CD4-positive, alpha-beta T cell treated with Interleukin-4 for 4 hours (primary cell): ENCODE results near the gene STIMATE.

Experiments used
- DNase-seq: peaks from one replicate; pipeline ENCODE4 v3.0.0-alpha.2; 2020

Gene STIMATE

GRCh38 chr3:52892625-52893311, 4.6 kb downstream of the STIMATE start:
- DNase-seq, result peak; percentile 46

DNA sequence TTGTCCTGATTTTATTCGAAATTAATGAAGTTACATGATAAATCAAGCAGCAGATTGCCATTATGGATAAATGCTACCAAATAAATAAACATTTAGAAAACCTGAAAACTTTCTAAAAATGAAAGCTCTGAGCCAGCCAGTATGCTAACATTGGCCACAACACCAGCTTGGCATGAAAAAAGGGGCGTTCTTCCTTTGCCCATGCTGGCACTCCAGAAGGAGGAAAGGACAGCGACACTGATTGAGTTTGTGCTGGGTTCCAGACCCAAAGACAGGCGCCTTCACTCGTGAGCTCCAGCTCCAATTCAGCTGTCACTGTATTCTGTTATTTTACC, 5.1 kb downstream of the STIMATE start:
- DNase-seq, result no peak

DNA sequence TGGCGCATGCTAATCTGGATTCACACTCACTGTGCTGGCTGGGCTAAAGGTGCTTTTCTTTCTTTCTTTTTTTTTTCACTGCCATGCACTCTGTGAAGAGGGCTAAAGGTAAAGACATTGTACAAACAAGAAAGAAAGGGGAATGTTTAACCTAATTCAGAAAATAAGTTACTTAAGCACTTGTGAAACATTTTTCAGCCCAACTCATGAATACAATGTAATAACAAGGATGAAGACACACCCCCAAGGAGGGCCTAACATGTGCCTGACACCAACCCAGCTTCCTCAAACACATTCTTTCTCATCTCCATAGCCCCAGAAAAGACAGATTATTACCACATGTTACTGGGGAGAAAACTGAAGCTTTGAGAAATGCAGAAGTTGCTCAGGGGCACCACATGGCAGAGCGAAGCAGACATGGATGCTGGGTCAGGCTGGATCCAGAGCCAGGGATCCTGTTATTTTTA, 5.7 kb downstream of the STIMATE start:
- DNase-seq, result peak; percentile 17

- DNase-seq, result no peak
Measured at GRCh38 chr3:52891164-52891563, 6.2 kb downstream of the STIMATE start.

- DNase-seq, result peak; percentile 51
Measured at GRCh38 chr3:52890735-52891134, 6.6 kb downstream of the STIMATE start.

DNA sequence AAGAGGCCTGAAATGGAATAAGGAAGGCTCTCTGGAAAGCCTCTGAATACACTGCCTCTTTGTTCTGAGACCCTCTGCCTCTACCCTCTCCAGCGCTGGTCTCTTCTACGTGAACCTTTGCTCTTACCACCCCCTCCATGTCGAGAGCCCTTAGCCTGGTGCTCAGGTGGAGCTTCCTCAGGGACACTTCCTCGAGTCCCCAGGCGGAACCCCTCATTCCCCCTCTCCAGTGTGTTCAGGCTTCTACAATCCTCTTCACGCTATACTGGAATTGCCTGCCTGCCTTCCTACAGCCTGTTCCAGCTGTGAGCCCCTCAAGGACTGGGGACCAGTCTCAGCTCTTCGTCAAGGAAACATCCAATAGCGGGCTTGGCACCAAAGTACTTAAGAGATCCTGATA, 7.4 kb downstream of the STIMATE start:
- DNase-seq, result no peak

- DNase-seq, result no peak
Measured at GRCh38 chr3:52887166-52887565, 10.2 kb downstream of the STIMATE start.

GRCh38 chr3:52886049-52886730, 11.2 kb downstream of the STIMATE start:
- no peak for DNase-seq

- no peak for DNase-seq
Measured at GRCh38 chr3:52882377-52882776, 15.0 kb downstream of the STIMATE start.

DNA sequence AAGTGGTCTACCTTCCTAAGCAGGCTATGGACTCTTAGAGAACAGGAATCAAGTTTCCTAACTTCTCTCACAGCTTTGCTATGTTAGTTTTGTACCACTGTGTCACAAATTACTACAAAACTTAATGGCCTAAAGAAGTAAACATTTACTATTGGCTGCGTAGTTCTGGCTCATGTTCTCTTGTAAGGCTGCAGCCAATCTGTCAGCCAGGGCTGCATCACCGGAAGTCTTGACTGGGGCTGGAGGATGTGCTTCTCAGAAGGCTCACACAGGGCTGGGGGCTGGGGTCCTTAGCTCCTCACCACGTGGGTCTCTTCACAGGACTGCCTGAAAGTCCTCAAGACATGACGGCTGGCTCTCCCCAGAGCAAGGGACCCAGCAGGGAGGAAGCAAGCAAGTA, 15.5 kb downstream of the STIMATE start:
- no peak for DNase-seq

GRCh38 chr3:52880474-52880873, 16.9 kb downstream of the STIMATE start:
- no peak for DNase-seq

- no peak for DNase-seq
Measured at GRCh38 chr3:52880047-52880446, 17.3 kb downstream of the STIMATE start.

- DNase-seq, result no peak
Measured at GRCh38 chr3:52879581-52879980, 17.8 kb downstream of the STIMATE start.

- DNase-seq, result no peak
Measured at GRCh38 chr3:52879090-52879489, 18.3 kb downstream of the STIMATE start.

GRCh38 chr3:52877085-52877484, 20.3 kb downstream of the STIMATE start:
- no peak for DNase-seq

- DNase-seq, result no peak
Measured at GRCh38 chr3:52874864-52875587, 22.3 kb downstream of the STIMATE start.

DNA sequence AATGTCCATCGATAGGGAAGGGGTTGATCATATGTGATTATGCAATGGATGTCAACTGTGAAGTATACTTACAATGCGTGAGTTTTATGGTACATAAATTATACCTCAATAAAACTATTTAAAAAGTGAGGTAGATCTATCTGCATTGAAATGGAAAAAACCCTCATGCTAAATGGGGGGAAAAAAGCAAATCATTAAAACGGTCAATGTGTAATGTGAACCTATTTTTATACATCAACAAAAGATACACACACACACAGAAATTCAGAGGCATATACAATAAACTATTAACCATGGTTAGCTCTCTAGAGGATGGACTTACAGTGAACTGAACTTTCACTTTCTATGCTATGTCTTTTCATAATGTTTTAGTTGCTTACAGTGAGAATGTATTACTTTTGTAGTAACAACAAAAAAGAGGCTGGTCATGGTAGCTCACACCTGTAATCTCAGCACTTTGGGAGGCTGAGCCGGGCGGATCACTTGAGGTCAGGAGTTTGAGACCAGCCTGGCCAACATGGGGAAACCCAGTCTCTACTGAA, 23.1 kb downstream of the STIMATE start:
- DNase-seq, result no peak

DNA sequence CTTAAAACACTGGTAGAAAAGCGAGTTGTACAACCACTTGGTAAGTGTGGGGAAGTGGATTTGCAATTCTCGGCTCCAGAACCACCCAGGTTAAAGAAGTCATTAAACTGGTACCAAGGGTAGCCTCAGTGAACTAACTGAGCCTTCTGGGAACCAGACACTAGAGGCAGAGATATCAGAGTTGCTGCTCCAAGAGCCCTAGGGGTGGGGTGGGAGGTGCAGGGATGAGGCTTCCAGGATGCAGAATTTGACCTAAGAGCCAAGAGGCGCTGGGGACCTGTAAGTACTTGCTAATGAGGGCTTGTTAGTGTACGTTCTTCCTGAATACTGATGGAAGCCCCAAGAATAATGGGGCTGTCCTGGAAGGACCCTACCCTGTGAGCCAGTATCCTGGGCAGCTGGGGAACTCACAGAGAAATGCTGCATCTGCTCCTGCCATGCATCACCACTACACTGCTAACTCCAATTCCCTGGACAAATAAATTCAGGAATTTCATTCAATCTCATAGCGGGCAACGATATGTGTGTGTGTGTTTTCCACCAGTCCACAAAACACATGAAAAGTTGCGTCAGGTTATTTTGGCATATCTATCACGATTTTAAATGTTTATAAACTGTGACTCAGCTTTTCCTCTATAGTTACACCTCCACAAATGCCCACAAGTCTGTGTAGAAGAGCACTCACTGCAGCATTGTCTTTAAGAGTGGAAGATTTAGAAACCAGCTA, 23.8 kb downstream of the STIMATE start:
- no peak for DNase-seq

GRCh38 chr3:52872245-52872644, 25.1 kb downstream of the STIMATE start:
- no peak for DNase-seq

- no peak for DNase-seq
Measured at GRCh38 chr3:52871761-52872160, 25.6 kb downstream of the STIMATE start.

GRCh38 chr3:52870471-52870870, 26.9 kb downstream of the STIMATE start:
- DNase-seq, result no peak

DNA sequence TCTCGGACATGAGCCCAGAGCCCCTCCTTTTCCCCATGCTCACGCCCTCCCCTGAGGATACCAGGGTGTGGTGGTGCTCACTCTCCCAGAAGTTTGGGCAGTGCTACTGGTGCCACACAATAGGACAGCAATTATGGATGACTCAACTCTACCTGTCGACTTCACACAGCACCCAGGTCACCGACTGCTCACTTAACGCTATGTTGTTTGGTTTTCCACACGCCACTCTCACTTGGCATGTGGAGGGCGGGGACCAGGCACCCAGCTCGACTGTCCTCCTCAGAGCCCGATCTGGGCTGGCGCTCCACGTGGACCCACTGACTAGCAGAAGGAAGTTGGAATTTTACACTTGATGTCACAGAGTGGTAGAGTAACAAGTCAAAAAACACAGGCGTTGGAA, 30.9 kb downstream of the STIMATE start:
- DNase-seq, result no peak

- no peak for DNase-seq
Measured at GRCh38 chr3:52865994-52866393, 31.4 kb downstream of the STIMATE start.
